Measurements from ENCODE around the gene MZB1. TPM values are rescaled to one million over a fixed set of nuclear protein-coding genes. Genes with fewer than 3 reads are reported as not detected.
"Not testable (repeated sequence)": the region's sequence is repeated elsewhere in the genome, so short reads cannot be mapped to it uniquely, and the experiment has no call there.

MZB1 gene
- total RNA-seq, 1 donor from 2014 or later, result 0.70 TPM

DNA sequence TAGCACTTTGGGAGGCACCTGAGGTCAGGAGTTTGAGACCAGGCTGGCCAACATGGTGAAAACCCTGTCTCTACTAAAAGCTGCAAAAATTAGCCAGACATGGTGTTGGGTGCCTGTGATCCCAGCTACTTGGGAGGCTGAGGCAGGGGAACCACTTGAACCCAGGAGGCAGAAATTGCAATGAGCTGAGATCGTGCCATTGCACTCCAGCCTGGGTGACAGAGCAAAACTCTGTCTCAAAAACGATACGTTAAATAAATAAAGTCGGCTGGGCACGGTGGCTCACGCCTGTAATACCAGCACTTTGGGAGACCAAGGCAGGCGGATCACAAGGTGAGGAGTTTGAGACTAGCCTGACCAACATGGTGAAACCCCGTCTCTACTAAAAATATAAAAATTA, 33.8 kb downstream of the MZB1 start:
- intact Hi-C loops (cut with DNase I); DNase-seq; ATAC-seq (ENCODE audit: poor library complexity): not testable (repeated sequence)

DNA sequence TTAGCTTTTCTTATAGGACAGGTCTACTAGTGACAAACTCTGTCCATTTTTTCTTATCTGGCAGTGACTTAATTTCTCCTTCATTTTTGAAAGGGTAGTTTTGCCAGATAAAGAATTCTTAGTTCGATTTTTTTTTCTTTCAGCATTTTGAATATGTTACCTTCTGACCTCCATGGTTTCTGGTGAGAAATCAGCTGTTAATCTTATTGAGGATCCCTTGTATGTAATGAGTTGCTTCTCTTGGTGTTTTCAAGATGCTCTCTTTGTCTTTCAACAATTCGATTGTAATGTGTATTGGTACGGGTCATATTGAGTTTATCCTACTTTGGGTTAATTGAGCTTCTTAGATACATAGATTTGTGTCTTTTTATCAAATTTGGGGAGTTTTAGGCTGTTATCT, 35.5 kb downstream of the MZB1 start:
- no peak for ATAC-seq (ENCODE audit: poor library complexity)
- intact Hi-C loops (cut with DNase I), result no loop called here
- no peak for DNase-seq

DNA sequence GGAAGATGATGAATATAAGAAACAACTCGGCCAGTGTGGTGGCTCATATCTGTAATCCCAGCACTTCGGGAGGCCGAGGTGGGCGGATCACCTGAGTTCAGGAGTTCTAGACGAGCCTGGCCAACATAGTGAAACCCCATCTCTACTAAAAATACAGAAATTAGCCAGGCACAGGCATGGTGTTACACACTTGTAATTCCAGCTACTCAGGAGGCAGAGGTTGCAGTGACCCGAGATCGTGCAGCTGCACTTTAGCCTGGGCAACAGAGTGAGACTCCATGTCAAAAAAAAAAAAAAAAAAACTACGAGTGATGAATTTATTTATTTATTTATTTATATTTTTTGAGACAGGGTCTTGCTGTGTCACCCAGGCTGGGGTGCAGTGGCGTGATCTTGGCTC, 41.9 kb downstream of the MZB1 start:
- not testable (repeated sequence) for DNase-seq; ATAC-seq (ENCODE audit: poor library complexity)
- intact Hi-C loops (cut with DNase I), result loop anchor here (10.0 kb wide), 1 partner anchor 53 kb away; the partner anchor contains the start of gene MATR3

DNA sequence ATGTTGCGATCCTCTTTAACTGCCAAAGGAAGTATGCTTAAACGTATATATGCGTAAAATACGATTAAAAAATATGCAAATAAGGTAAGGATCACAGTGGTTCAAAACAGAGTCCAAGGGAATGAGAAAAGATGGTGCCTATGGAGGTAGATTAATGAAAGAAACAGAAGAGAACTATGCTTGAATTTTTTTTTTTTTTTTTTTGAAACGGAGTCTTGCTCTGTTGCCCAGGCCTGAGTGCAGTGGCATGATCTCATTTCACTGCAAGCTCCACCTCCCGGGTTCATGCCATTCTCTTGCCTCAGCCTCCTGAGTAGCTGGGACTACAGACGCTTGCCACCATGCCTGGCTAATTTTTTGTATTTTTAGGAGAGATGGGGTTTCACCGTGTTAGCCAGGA, 44.3 kb downstream of the MZB1 start:
- intact Hi-C loops (cut with DNase I), result loop anchor here (10.0 kb wide), 1 partner anchor 51 kb away; the partner anchor contains the start of gene MATR3
- ATAC-seq (ENCODE audit: poor library complexity); DNase-seq: not testable (repeated sequence)

DNA sequence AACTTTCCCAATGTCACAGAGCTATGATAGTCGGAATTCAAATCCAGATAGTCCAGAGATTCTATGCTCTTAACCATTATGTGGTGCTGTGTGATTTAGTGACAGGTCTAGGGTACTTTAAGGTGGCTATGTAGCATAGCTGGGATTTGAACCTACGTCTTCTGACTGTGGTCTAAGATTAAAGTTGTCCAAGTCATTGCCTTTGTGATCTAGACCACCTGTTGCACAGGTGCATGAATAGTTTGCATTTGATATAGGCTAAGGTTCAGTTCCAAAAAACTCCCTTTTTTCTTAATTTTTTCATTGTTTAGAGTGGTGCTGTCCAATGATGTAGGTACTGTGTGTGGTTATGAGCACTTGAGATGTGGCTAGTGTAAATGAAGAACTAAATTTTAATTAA, 45.5 kb downstream of the MZB1 start:
- DNase-seq (no peak), ATAC-seq (ENCODE audit: poor library complexity) (no peak)
- intact Hi-C loops (cut with DNase I), result loop anchor here (10.0 kb wide), 1 partner anchor 49 kb away; the partner anchor contains the start of gene MATR3

DNA sequence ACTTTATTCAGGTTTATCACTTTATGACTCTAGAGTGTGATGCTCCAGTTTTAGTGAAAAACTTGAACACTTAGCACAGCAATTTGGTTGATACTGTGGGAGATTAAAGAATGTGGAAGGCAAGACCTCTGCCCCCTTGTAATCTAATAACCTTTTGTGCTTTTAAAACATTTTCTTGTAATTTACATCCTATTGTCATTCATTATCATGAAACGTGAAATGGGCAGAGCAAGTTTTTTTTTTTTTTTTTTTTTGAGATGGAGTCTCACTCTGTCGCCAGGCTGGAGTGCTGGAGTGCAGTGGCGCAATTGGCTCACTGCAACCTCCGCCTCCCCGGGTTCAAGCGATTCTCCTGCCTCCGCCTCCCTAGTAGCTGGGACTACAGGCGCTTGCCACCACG, 46.2 kb downstream of the MZB1 start:
- ATAC-seq (ENCODE audit: poor library complexity) (no peak), DNase-seq (no peak)
- intact Hi-C loops (cut with DNase I), result loop anchor here (10.0 kb wide), 1 partner anchor 49 kb away; the partner anchor contains the start of gene MATR3

DNA sequence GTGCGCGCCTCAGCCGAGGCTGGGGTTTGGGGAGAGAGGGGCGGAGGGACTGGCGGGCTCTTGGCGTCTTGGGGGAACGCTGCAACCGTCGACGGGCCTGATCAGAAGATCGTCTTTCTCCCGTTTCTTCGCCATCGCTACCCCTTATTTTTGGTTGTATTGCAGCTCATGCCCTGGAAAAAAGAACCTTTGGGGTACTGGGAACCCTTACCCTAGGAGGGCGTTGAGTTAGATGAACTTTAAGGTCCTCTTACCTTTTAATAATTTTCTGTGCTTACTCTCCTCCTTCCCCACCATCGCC, 47.3 kb downstream of the MZB1 start:
- intact Hi-C loops (cut with DNase I), result loop anchor here (10.0 kb wide), 1 partner anchor 48 kb away; the partner anchor contains the start of gene MATR3
- no peak for DNase-seq
- no peak for ATAC-seq (ENCODE audit: poor library complexity)

DNA sequence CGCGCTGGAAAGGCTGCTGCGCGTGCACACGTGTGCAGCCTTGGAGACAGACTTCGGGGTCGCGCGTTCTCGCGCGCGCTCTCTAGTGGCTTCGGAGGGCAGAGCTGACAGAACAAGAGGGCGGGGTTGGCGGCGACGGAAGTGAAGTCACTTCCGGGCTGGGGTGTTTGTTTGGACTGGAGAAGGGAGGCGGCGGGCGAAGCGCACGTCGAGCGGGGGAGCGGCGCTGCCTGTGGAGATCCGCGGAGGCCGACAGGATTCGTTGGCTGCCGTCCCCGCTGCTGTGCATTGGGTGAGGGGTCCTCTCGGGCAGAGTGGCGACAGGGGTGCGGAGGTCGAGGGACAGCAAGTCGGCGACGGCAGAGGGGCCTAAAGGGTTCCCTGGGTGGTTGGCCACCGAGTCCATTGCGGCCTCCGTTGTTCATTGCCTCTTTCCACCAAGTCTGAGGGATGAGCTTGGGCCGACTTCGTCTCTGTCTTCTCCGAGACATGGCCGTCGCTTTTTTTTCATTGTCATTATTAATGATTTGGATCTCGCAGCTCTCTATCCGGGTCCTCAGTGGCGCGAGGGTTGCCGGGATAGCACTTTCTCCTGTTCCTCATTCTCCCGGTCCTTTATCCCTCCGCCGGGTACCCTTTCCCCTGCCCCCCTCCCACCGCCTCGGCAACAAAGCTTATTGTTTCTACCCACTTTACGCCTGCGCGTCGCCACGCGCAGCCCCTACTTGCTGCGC, 47.9 kb downstream of the MZB1 start, which contains the start of gene PAIP2:
PAIP2 (plus strand) TSS at position 166 of the 734 bp plus-strand sequence. CDS start 21,931 bp downstream, outside the sequence.
- peak; percentile 99 for DNase-seq

DNA sequence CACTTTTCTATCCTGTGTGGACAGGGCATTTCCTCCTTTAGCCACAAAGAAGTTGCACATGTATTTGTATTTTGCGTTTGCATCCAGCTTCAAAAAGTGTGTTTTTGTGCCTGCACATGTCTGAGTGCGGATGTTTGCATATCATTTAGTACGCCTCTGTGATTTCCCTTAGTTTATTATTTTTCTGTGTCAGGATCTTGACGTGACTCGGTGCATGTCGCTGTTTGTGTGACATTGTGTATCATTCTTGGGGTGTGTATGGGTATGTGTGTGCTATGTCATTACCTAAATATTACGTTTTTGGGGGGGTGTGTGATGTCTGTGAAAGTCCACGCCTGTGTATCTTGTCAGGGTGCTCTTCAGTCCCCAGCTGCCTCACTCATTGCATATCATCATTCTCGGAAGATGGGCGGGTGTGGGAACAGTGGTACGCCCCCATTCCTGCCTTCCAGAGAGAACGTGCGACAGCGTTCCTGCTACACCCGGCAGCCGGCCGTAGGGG, 48.5 kb downstream of the MZB1 start:
- intact Hi-C loops (cut with DNase I), result loop anchor here (10.0 kb wide), 1 partner anchor 46 kb away; the partner anchor contains the start of gene MATR3
- ATAC-seq (ENCODE audit: poor library complexity) (no peak), DNase-seq (no peak)

More for the DNA sequence above, 47.9 kb downstream of the MZB1 start, which contains the start of gene PAIP2:
- peak; percentile 98 for ATAC-seq (ENCODE audit: poor library complexity)
- intact Hi-C loops (cut with DNase I), result loop anchor here (10.0 kb wide), 1 partner anchor 47 kb away; the partner anchor contains the start of gene MATR3

DNA sequence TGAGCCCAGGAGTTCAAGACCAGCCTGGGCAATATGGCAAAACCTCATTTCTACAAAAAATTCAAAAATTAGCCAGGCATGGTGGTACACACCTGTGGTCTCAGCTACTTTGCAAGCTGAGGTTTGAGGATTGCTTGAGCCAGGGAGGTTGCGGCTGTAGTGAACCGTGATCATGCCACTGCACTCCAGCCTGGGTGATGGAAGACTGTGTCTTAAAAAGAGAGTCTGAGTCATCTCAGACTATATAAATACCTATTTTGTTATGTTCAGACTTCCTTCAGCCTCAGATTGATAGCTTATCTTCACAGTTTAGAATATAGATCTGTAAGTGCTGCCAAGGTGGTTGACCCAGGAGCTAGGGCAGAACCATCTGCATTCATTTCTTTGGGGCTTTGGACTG, 49.7 kb downstream of the MZB1 start:
- DNase-seq (no peak), ATAC-seq (ENCODE audit: poor library complexity) (no peak)
- intact Hi-C loops (cut with DNase I), result loop anchor here (10.0 kb wide), 1 partner anchor 45 kb away; the partner anchor contains the start of gene MATR3

Other genes with a start within 250 kb of the MZB1 start
- gene SIL1, start 191.5 kb downstream of the MZB1 start, total RNA-seq, result 42.1 TPM
- gene MATR3, start 96.2 kb downstream of the MZB1 start, total RNA-seq, result 111 TPM
- 142 TPM for gene PAIP2, start 48.1 kb downstream of the MZB1 start, total RNA-seq
- not detected for gene SLC23A1, start 6.6 kb downstream of the MZB1 start, total RNA-seq
- 50.3 TPM for gene PROB1, start 5.2 kb upstream of the MZB1 start, total RNA-seq
- 17.1 TPM for gene SPATA24, start 14.2 kb upstream of the MZB1 start, total RNA-seq
- 11.5 TPM for gene DNAJC18, start 49.6 kb upstream of the MZB1 start, total RNA-seq
- gene ECSCR, start 72.8 kb upstream of the MZB1 start, total RNA-seq, result 18.0 TPM
- not detected for gene SMIM33, start 81.1 kb upstream of the MZB1 start, total RNA-seq
- gene STING1, start 92.8 kb upstream of the MZB1 start, total RNA-seq, result 39.0 TPM
- 114 TPM for gene UBE2D2, start 171.4 kb upstream of the MZB1 start, total RNA-seq